ENCODE data around the gene TLNRD1.
"Not testable (repeated sequence)": the region's sequence is repeated elsewhere in the genome, so short reads cannot be mapped to it uniquely, and the experiment has no call there.

The TLNRD1 gene

DNA sequence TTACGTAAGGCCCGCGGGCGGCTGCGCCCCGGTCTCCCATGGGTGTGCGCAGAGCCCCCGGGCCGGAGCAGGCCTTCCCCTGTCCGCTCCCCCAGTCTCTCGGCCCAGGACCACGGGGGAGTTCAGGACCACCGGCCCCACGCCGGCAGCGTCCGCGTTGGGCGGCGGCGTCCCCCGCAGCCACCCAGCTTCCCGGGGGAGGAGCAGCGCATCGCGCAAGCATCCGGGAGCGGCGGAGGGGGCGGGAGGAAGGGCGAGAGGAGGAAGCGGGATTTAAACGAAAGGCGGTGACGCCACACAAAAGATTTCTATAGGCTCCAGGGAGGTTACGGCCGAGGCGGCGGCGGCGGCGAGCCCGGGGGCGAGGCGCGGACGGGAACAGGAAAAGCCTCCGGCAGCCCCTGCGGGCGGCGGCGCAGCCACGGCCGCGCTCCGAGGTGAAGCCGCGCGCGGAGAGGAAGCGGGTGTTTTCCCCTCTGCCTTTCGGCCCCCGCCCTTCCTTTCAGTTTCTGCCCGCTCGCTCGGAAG, at the start of gene TLNRD1:
Gene TLNRD1, plus strand, starts transcription at position 300 of the 528 bp plus-strand sequence. CDS start 1,349 bp downstream, outside the sequence.
- Histone ChIP-seq H3K4me1 (no peaks in the 10 kb centered on the region), H3K4me2 (ENCODE audit: low read length) (peak within 1 kb of the TSS; percentile 86), H3K9me3 (ENCODE audit: control insufficient read depth, low read length) (no peaks in the 10 kb centered on the region), H3K79me2 (no peaks in the 10 kb centered on the region), H3K36me3 (ENCODE audit: control insufficient read depth, insufficient read depth, low read length) (no peaks in the 10 kb centered on the region), H2AFZ (peak within 1 kb of the TSS; percentile 94), H3K27ac (peak within 1 kb of the TSS; percentile 85), H3K9ac (peak within 1 kb of the TSS; percentile 46), H3K4me3 (ENCODE audit: low read depth, low read length) (peak within 1 kb of the TSS; percentile 83), H3K27me3 (ENCODE audit: control insufficient read depth, insufficient read depth, low read length) (no peaks in the 10 kb centered on the region)
- TF ChIP-seq, protein P1, sequence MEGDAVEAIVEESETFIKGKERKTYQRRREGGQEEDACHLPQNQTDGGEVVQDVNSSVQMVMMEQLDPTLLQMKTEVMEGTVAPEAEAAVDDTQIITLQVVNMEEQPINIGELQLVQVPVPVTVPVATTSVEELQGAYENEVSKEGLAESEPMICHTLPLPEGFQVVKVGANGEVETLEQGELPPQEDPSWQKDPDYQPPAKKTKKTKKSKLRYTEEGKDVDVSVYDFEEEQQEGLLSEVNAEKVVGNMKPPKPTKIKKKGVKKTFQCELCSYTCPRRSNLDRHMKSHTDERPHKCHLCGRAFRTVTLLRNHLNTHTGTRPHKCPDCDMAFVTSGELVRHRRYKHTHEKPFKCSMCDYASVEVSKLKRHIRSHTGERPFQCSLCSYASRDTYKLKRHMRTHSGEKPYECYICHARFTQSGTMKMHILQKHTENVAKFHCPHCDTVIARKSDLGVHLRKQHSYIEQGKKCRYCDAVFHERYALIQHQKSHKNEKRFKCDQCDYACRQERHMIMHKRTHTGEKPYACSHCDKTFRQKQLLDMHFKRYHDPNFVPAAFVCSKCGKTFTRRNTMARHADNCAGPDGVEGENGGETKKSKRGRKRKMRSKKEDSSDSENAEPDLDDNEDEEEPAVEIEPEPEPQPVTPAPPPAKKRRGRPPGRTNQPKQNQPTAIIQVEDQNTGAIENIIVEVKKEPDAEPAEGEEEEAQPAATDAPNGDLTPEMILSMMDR (IDR thresholded peaks at IDR 0.05): no peak

DNA sequence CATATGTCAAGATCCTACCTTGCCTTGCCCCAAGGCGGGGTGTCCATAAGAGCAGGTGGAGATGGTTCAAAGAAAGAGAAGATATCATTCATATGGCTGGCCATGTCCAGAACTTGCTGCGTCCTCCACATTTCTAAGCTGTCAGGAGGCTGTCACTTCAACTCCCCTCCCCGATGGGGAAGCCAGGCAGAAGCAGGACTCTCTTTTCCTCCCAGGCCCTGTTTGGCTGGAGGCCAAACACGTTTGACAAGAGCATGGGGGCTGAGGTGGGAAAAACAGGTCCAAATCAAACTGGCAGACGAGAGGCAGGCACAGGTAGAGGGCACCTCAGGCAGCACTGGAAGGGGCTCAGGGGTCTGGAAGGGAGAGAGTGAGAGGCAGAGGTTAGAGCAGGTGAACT, 48.8 kb upstream of the TLNRD1 start:
- H2AFZ ChIP-seq: no peak overlapping the region
- no peaks in the 10 kb centered on the region for H3K79me2 ChIP-seq
- H3K4me1 ChIP-seq: no peaks in the 10 kb centered on the region
- no peaks in the 10 kb centered on the region for H3K9me3 ChIP-seq (ENCODE audit: control insufficient read depth, low read length)
- no peak overlapping the region for H3K9ac ChIP-seq
- no peak overlapping the region for H3K4me3 ChIP-seq (ENCODE audit: low read depth, low read length)
- H3K36me3 ChIP-seq (ENCODE audit: control insufficient read depth, insufficient read depth, low read length): no peaks in the 10 kb centered on the region
- TF ChIP-seq, protein P1 (IDR thresholded peaks at IDR 0.05): no peak
- no peaks in the 10 kb centered on the region for H3K27me3 ChIP-seq (ENCODE audit: control insufficient read depth, insufficient read depth, low read length)
- H3K27ac ChIP-seq: no peak overlapping the region
- no peak overlapping the region for H3K4me2 ChIP-seq (ENCODE audit: low read length)

DNA sequence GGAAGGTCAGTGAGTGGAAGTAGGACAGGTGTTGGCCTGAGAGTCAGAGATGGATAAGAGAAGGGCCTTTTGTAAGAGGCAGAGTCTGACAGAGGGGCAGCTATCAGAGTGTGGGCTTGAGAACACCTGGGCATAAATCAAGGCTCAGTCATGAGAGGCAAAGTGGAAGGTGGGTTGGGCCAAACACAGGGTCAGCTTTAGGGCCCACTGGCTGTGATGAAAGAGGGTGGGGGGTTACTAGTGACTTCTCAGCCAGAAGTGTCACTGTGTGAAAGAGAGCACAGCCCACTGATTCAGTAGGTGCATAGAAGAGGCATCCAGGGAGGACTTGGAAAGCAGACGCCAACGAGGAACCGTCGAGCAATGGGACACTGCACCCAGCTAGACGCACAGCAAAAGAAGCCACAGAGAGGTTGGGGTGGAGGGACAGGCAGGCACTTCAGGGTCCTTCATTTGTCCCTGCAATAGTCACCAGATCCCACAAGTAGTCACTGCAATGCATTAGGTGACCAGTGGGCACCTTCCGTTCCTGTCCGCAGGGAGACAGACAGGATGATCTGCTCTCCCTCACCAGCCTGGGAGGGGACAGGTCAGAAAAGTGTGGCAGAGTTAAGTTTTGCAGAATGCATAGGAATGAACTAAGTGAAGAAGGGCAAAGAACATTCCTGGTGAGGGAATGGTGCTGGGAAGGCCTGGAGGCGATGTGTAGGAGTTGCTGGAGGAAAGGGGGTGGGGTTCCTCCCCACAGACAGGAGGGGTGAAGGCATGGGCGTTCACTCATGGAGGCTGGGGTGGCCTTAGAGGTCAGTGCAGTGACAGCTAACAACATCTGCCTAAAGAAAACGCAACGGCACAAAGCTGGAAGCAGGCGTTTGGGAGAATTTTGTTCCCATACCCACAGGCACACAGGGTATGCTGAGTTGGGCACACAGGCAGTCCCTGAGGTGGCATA, 47.4 kb upstream of the TLNRD1 start:
- H3K4me2 ChIP-seq (ENCODE audit: low read length): no peak overlapping the region
- no peak overlapping the region for H2AFZ ChIP-seq
- no peaks in the 10 kb centered on the region for H3K9me3 ChIP-seq (ENCODE audit: control insufficient read depth, low read length)
- no peak overlapping the region for H3K9ac ChIP-seq
- TF ChIP-seq, protein P1 (IDR thresholded peaks at IDR 0.05): no peak
- H3K4me1 ChIP-seq: no peaks in the 10 kb centered on the region
- H3K79me2 ChIP-seq: no peaks in the 10 kb centered on the region
- H3K4me3 ChIP-seq (ENCODE audit: low read depth, low read length): no peak overlapping the region
- H3K36me3 ChIP-seq (ENCODE audit: control insufficient read depth, insufficient read depth, low read length): no peaks in the 10 kb centered on the region
- no peaks in the 10 kb centered on the region for H3K27me3 ChIP-seq (ENCODE audit: control insufficient read depth, insufficient read depth, low read length)
- H3K27ac ChIP-seq: no peak overlapping the region

DNA sequence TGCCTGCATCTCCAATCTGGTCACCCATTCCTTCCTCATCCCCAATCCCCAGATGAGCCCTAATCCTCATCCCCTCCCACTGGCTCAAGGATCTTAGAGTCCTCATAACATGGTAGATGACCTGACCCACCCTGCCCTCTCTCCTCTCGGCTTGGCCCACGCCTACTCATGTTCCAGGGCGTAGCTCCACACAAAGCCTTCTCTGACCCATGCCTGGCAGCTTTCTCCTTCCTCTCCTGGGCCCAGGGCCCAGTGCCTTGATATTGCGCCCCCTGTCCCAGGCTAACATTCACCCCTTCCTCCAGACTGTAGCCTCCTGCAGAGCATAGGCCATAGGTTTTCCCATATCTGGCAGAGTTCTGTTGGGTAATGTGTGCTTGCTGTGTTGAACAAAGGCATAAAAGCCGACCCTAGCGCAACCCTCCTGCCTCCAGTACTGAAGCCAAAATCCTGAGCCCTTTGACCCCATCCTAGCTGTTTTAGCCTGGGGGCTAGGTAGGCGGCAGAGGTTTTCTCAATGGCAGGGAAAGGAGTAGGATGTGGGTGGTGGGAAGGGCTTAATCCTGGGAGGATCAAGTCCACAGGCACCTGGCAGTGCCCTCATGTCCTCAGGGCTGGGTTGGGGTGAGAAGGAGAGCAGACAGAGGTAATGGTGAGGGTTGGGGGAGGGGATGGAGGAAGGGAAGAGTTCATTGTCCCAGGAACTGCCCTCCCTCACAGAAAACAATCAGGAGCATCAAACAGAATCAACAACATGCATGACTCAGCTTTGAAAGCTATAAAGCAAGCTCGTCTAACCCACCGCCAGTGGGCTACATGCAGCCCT, 46.6 kb upstream of the TLNRD1 start:
- H3K27ac ChIP-seq: no peak overlapping the region
- H3K9me3 ChIP-seq (ENCODE audit: control insufficient read depth, low read length): no peaks in the 10 kb centered on the region
- no peaks in the 10 kb centered on the region for H3K79me2 ChIP-seq
- TF ChIP-seq, protein P1 (IDR thresholded peaks at IDR 0.05): no peak
- H3K4me1 ChIP-seq: no peaks in the 10 kb centered on the region
- no peak overlapping the region for H3K4me2 ChIP-seq (ENCODE audit: low read length)
- no peaks in the 10 kb centered on the region for H3K27me3 ChIP-seq (ENCODE audit: control insufficient read depth, insufficient read depth, low read length)
- no peak overlapping the region for H2AFZ ChIP-seq
- H3K36me3 ChIP-seq (ENCODE audit: control insufficient read depth, insufficient read depth, low read length): no peaks in the 10 kb centered on the region
- H3K4me3 ChIP-seq (ENCODE audit: low read depth, low read length): no peak overlapping the region
- no peak overlapping the region for H3K9ac ChIP-seq

DNA sequence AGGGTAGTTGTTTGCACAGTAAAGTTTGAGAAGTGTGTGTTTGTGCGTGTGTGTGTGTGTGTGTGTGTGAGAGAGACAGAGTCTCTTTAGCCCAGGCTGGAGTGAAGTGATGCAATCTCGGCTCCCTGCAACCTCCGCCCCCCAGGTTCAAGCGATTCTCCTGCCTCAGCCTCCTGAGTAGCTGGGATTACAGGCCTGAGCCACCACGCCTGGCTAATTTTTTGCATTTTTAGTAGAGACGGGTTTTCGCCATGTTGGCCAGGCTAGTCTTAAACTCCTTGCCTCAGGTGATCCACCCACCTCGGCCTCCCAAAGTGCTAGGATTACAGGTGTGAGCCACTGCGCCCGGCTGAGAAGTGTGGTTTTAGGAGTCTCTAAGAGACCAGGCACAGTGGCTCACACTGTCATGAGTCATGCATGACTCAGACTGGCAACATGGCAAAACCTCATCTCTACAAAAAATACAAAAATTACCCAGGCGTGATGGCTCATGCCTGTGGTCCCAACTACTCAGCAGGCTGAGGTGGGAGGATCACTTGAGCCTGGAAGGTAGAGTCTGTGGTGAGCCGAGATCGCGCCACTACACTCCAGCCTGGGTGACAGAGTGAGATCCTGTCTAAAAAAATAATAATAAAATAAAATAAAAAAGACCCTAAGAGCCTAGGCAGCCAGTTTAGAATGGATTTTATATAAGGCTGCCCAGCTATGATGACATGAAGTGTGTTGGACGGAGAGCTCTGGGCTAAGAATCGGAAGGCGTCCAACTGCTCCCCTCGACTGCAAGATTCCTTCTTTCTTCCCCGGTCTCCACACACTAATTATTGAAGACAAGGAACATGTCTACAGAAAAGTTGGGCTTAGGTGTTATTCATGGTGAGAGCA, 44.9 kb upstream of the TLNRD1 start:
- H3K9me3 ChIP-seq (ENCODE audit: control insufficient read depth, low read length); H3K79me2 ChIP-seq; H3K27me3 ChIP-seq (ENCODE audit: control insufficient read depth, insufficient read depth, low read length); H3K36me3 ChIP-seq (ENCODE audit: control insufficient read depth, insufficient read depth, low read length); H2AFZ ChIP-seq; H3K4me1 ChIP-seq; H3K27ac ChIP-seq; H3K4me2 ChIP-seq (ENCODE audit: low read length); H3K9ac ChIP-seq; H3K4me3 ChIP-seq (ENCODE audit: low read depth, low read length): not testable (repeated sequence)

All from parathyroid adenoma (tissue), 2 donors.